A549 (cell line): ENCODE measurements around the gene MGLL. TPM values are rescaled to one million over a fixed set of nuclear protein-coding genes. Genes with fewer than 3 reads are reported as not detected.

Experiments used
- ATAC-seq, 2 experiments: fragments of 200-7000 bp in 1 of 2; fragments of >200 bp in 1 of 2; cut with Nextera tagmentation in 1 of 2; cut with Tn5 transposase in 1 of 2; 3 replicates each; pipeline versions ENCODE4 v1.8.0 to v1.9.1; 2018 to 2020; ENCODE audit warnings: mild to moderate bottlenecking in 1 of 2, moderate library complexity in 1 of 2
- CTCF ChIA-PET: fragments of 300-600 bp; sonication (Branson Sonifier 250); formaldehyde crosslinking; extraction: SDS; loops from one replicate; lab custom pipeline; 2021; ENCODE audit warnings: antibody characterized with exemption, inconsistent platforms; lab: Yijun Ruan, JAX
- POLR2A ChIA-PET: fragments of 350-600 bp; formaldehyde crosslinking; extraction: SDS; loops from one replicate; lab custom pipeline; 2021; ENCODE audit warnings: antibody characterized with exemption, inconsistent platforms; lab: Yijun Ruan, JAX
- DNase-seq, 2 experiments: peaks; one replicate each; pipeline versions ENCODE4 v3.0.0 to v3.0.0-alpha.2; 2011 to 2016; ENCODE audit warnings: low read depth in 1 of 2, low spot score in 1 of 2
- FAIRE-seq: peaks from 2 replicates; lab custom pipeline; 2011; peaks lifted over from hg19 to GRCh38; lab: Jason Lieb, UNC
- H3K27ac ChIP-seq, 2 experiments: fragments of >200 bp; sonication (Bioruptor Twin); formaldehyde crosslinking; 3 replicates each; pipeline ENCODE4 v1.5.1; 2016 to 2017
- H3K4me1 ChIP-seq: fragments of >200 bp; sonication (Bioruptor Twin); formaldehyde crosslinking; 3 replicates; pipeline ENCODE4 v1.6.1; 2016
- H3K4me2 ChIP-seq: fragments of >200 bp; sonication (Bioruptor Twin); formaldehyde crosslinking; 3 replicates; pipeline ENCODE4 v1.6.1; 2016
- H3K4me3 ChIP-seq: fragments of >200 bp; sonication (Bioruptor Twin); formaldehyde crosslinking; 3 replicates; pipeline ENCODE4 v1.5.1; 2016
- H3K9me3 ChIP-seq: fragments of >200 bp; sonication (Bioruptor Twin); formaldehyde crosslinking; 3 replicates; pipeline ENCODE4 v1.6.1; 2016
- ATOH8 ChIP-seq: fragments of 250-450 bp; sonication (Bioruptor Pico); IDR thresholded peaks from 2 replicates; pipeline ENCODE4 v1.5.0; 2020; ENCODE audit warnings: low read depth, mild to moderate bottlenecking, moderate library complexity
- BCL3 ChIP-seq: fragments of >200 bp; sonication (Bioruptor Twin); formaldehyde crosslinking; IDR thresholded peaks from 3 replicates; pipeline ENCODE4 v1.6.1; 2016
- CBX2 ChIP-seq: fragments of 200-600 bp; sonication (generic); IDR thresholded peaks from 2 replicates; pipeline ENCODE4 v1.6.1; 2016; ENCODE audit warnings: low read depth, mild to moderate bottlenecking, borderline replicate concordance
- CBX8 ChIP-seq: fragments of 200-600 bp; sonication (generic); IDR thresholded peaks from 2 replicates; pipeline ENCODE4 v1.6.1; 2016
- CHD4 ChIP-seq: fragments of 200-600 bp; sonication (generic); IDR thresholded peaks from 2 replicates; pipeline ENCODE4 v1.6.1; 2016; ENCODE audit warnings: antibody characterized with exemption, mild to moderate bottlenecking, borderline replicate concordance
- E2F6 ChIP-seq: IDR thresholded peaks from 2 replicates; pipeline ENCODE4 v1.6.1; 2012; ENCODE audit warnings: low read depth, borderline replicate concordance
- EHF ChIP-seq: fragments of 250-450 bp; sonication (Bioruptor Pico); IDR thresholded peaks from 2 replicates; pipeline ENCODE4 v1.5.0; 2020; ENCODE audit warnings: mild to moderate bottlenecking
- ESRRA ChIP-seq: fragments of 150-350 bp; IDR thresholded peaks from 2 replicates; pipeline ENCODE4 v1.6.1; 2014; ENCODE audit warnings: mild to moderate bottlenecking, low read length, borderline replicate concordance
- GATA3 ChIP-seq: IDR thresholded peaks from 2 replicates; pipeline ENCODE4 v1.6.1; 2012; ENCODE audit warnings: borderline replicate concordance
- HDAC2 ChIP-seq: fragments of 200-600 bp; sonication (generic); IDR thresholded peaks from 2 replicates; pipeline ENCODE4 v1.6.1; 2016
- HES2 ChIP-seq: fragments of >200 bp; sonication (Bioruptor Twin); formaldehyde crosslinking; IDR thresholded peaks from 2 replicates; pipeline ENCODE4 v1.6.1; 2016
- HOXB13 ChIP-seq: fragments of 250-450 bp; sonication (Bioruptor Pico); IDR thresholded peaks from 2 replicates; pipeline ENCODE4 v1.5.0; 2020; ENCODE audit warnings: low read depth, mild to moderate bottlenecking, moderate library complexity
- HOXB5 ChIP-seq: fragments of 250-450 bp; sonication (Bioruptor Pico); IDR thresholded peaks from 2 replicates; pipeline ENCODE4 v1.5.0; 2020; ENCODE audit warnings: mild to moderate bottlenecking, moderate library complexity
- JUN ChIP-seq, 2 experiments: fragments of >200 bp; sonication (Bioruptor Twin); formaldehyde crosslinking; IDR thresholded peaks; 2 replicates in 1 of 2; 3 replicates in 1 of 2; pipeline ENCODE4 v1.6.1; 2016 to 2017
- KDM5A ChIP-seq: fragments of 200-600 bp; sonication (generic); IDR thresholded peaks from 2 replicates; pipeline ENCODE4 v1.6.1; 2016; ENCODE audit warnings: antibody characterized with exemption, mild to moderate bottlenecking
- MAZ ChIP-seq: fragments of 150-350 bp; IDR thresholded peaks from 2 replicates; pipeline ENCODE4 v1.6.1; 2014; ENCODE audit warnings: antibody characterized with exemption, low read depth, low read length, borderline replicate concordance
- MYC ChIP-seq: IDR thresholded peaks from 2 replicates; pipeline ENCODE4 v1.6.1; 2012; ENCODE audit warnings: mild to moderate bottlenecking, inconsistent platforms, low read length, improper control_type of control experiment, borderline replicate concordance
- RNF2 ChIP-seq: fragments of 200-600 bp; sonication (generic); IDR thresholded peaks from 2 replicates; pipeline ENCODE4 v1.6.1; 2016; ENCODE audit warnings: low read depth, mild to moderate bottlenecking, antibody characterized with exemption, moderate library complexity, borderline replicate concordance
- SMC3 ChIP-seq: fragments of >200 bp; sonication (Bioruptor Twin); formaldehyde crosslinking; IDR thresholded peaks from 3 replicates; pipeline ENCODE4 v1.6.1; 2018; ENCODE audit warnings: inconsistent platforms
- SREBF2 ChIP-seq: fragments of 450-650 bp; IDR thresholded peaks from 2 replicates; pipeline ENCODE4 v1.6.1; 2014; ENCODE audit warnings: mild to moderate bottlenecking, moderate library complexity
- USF2 ChIP-seq: fragments of 450-650 bp; IDR thresholded peaks from 2 replicates; pipeline ENCODE4 v1.6.1; 2014; ENCODE audit warnings: antibody characterized with exemption
- ZC3H11A ChIP-seq: fragments of 450-650 bp; IDR thresholded peaks from 2 replicates; pipeline ENCODE4 v1.6.1; 2014; ENCODE audit warnings: antibody characterized with exemption, mild to moderate bottlenecking
- ZNF302 ChIP-seq: fragments of 250-450 bp; sonication (Bioruptor Pico); IDR thresholded peaks from 2 replicates; pipeline ENCODE4 v1.9.0; 2021; ENCODE audit warnings: inconsistent platforms, mild to moderate bottlenecking, moderate library complexity
- WGBS: methylation state at CpG from one replicate; pipeline ENCODE4 v1.1.6; 2017; ENCODE audit errors: missing lambda C conversion rate; 5-methylcytosine and 5-hydroxymethylcytosine counted together
- polyA plus RNA-seq, 4 experiments: library from polyadenylated mRNA; depleted of rRNA in 3 of 4; stranded (reverse); fragments of >200 nt; fragmentation: RNase III in 1 of 4; extraction: RNeasy Plus Mini Kit Qiagen cat#74134 plus additional on column Dnase treatment in 1 of 4; gene quantifications; 2 replicates in 3 of 4; 3 replicates in 1 of 4; pipeline ENCODE4 v1.2.3, GENCODE V29; 2011 to 2017

Gene MGLL
- polyA plus RNA-seq, 2 of the 4 experiments (the other 2 are of a cell fraction): 38.5 to 41.5 TPM

GRCh38 chr3:127753338-127753737 is 69.0 kb downstream of the MGLL start:
- ChIA-PET CTCF (interaction anchor here (1.8 kb wide), 1 partner anchor 10 kb away, joined by 6 read pairs; no protein-coding TSS in a partner anchor), POLR2A (no interaction called here)
- peaks cover 33% of the 10 kb centered on the region for H3K4me1 ChIP-seq
- WGBS: 96% methylated on average over 7 of the region's 7 CpGs
- H3K9me3 ChIP-seq: no peaks in the 10 kb centered on the region
- H3K4me2 ChIP-seq: no peak overlapping the region
- FAIRE-seq: no peak
- ATAC-seq: no peak
- TF ChIP-seq BCL3 (no peak), JUN (IDR thresholded peaks at IDR 0.05) (no peak), MYC (no peak), HDAC2 (no peak), CHD4 (no peak), HES2 (no peak), EHF (CRISPR knock-in tag) (no peak), ZNF302 (no peak), HOXB13 (no peak), ESRRA (no peak), E2F6 (no peak), CBX8 (no peak), CBX2 (no peak), HOXB5 (CRISPR knock-in tag) (no peak), SMC3 (no peak), RNF2 (no peak), SREBF2 (no peak), ZC3H11A (no peak)
- 0 out of 6 replicates have a peak overlapping the region, but pooled peaks of 1 of the 2 experiments have one; percentile 22 for H3K27ac ChIP-seq
- DNase-seq: no peak
- H3K4me3 ChIP-seq: no peak overlapping the region

GRCh38 chr3:127751782-127752181 is 70.5 kb downstream of the MGLL start:
- H3K9me3 ChIP-seq: no peaks in the 10 kb centered on the region
- no peak for ATAC-seq
- DNase-seq: no peak
- POLR2A ChIA-PET: no interaction called here
- H3K4me3 ChIP-seq: no peak overlapping the region
- no peak overlapping the region for H3K4me2 ChIP-seq
- WGBS: 92% methylated on average over 4 of the region's 4 CpGs
- peak overlapping the region; percentile 97 to 100; a peak in 3 of 6 replicates for H3K27ac ChIP-seq
- no peak for FAIRE-seq
- CTCF ChIA-PET: interaction anchor here (2.2 kb wide), 1 partner anchor 55 kb away, joined by 10 read pairs; no protein-coding TSS in a partner anchor
- peaks cover 43% of the 10 kb centered on the region for H3K4me1 ChIP-seq
- no peak for TF ChIP-seq MAZ
- TF ChIP-seq ATOH8: no peak
- TF ChIP-seq USF2: no peak
- no peak for TF ChIP-seq KDM5A
- TF ChIP-seq GATA3: no peak
